HepG2 (cell line): Measurements from ENCODE around the gene HLA-DQA1.

Source experiments
- ATF3 ChIP-seq: sonication (generic); formaldehyde crosslinking; IDR thresholded peaks from 2 replicates; pipeline ENCODE4 v1.4.0; 2020; ENCODE audit warnings: missing genetic modification reagents
- ATF7 ChIP-seq, 2 experiments: fragments of 450-650 bp in 1 of 2; sonication (generic) in 1 of 2; formaldehyde crosslinking in 1 of 2; IDR thresholded peaks; 2 replicates each; pipeline versions ENCODE4 v1.4.0 to v1.6.1; 2016 to 2020; ENCODE audit warnings: antibody characterized with exemption in 1 of 2, mild to moderate bottlenecking in 1 of 2, missing genetic modification reagents in 1 of 2
- EP300 ChIP-seq, 3 experiments: sonication (generic) in 1 of 3; formaldehyde crosslinking in 1 of 3; IDR thresholded peaks; 2 replicates each; pipeline versions ENCODE4 v1.5.1 to v1.6.1; 2011 to 2020; ENCODE audit warnings: low read depth in 2 of 3, low read length in 2 of 3, borderline replicate concordance in 1 of 3, improper control_type of control experiment in 1 of 3, mild to moderate bottlenecking in 1 of 3, missing genetic modification reagents in 1 of 3, moderate library complexity in 1 of 3
- GABPA ChIP-seq, 2 experiments: IDR thresholded peaks; 2 replicates each; pipeline ENCODE4 v1.6.1; 2011 to 2016; ENCODE audit warnings: low read depth in 2 of 2, low read length in 1 of 2, missing biosample characterization in 1 of 2, missing genetic modification characterization in 1 of 2
- MAX ChIP-seq: IDR thresholded peaks from 2 replicates; pipeline ENCODE4 v1.6.1; 2012; ENCODE audit warnings: inconsistent platforms
- MXI1 ChIP-seq: IDR thresholded peaks from 3 replicates; pipeline ENCODE4 v1.6.1; 2012; ENCODE audit warnings: low read depth, low read length, inconsistent platforms, borderline replicate concordance
- PCBP1 ChIP-seq: fragments of 200-400 bp; formaldehyde crosslinking; IDR thresholded peaks from 2 replicates; pipeline ENCODE4 v1.6.1; 2017; ENCODE audit warnings: mild to moderate bottlenecking, low read depth, low read length, borderline replicate concordance
- RFX5 ChIP-seq: IDR thresholded peaks from 2 replicates; pipeline ENCODE4 v1.6.1; 2011; ENCODE audit warnings: low read depth, low read length, improper control_type of control experiment
- SIX1 ChIP-seq: sonication (generic); formaldehyde crosslinking; IDR thresholded peaks from 2 replicates; pipeline ENCODE4 v1.4.0; 2020; ENCODE audit warnings: missing genetic modification reagents, borderline replicate concordance
- ZBTB42 ChIP-seq: sonication (generic); formaldehyde crosslinking; IDR thresholded peaks from 2 replicates; pipeline ENCODE4 v1.5.0; 2020; ENCODE audit warnings: mild to moderate bottlenecking, missing genetic modification reagents
- ZFX ChIP-seq: sonication (generic); formaldehyde crosslinking; IDR thresholded peaks from 2 replicates; pipeline ENCODE4 v1.4.0; 2020; ENCODE audit warnings: mild to moderate bottlenecking, low read depth, missing genetic modification reagents, moderate library complexity
- ZNF224 ChIP-seq: sonication (generic); formaldehyde crosslinking; IDR thresholded peaks from 2 replicates; pipeline ENCODE4 v1.5.0; 2020; ENCODE audit warnings: mild to moderate bottlenecking, missing genetic modification reagents
- ZNF512 ChIP-seq: sonication (generic); formaldehyde crosslinking; IDR thresholded peaks from 2 replicates; pipeline ENCODE4 v1.4.0; 2020; ENCODE audit warnings: mild to moderate bottlenecking, missing genetic modification reagents

- TF ChIP-seq ZFX (CRISPR knock-in tag) = no peak
- no peak for TF ChIP-seq MXI1
- TF ChIP-seq PCBP1 = no peak
- no peak for TF ChIP-seq RFX5
- TF ChIP-seq ATF7 (IDR thresholded peaks at IDR 0.05) = no peak
- TF ChIP-seq ATF7 (CRISPR knock-in tag; IDR thresholded peaks at IDR 0.05) = no peak
- no peak for TF ChIP-seq EP300 (IDR thresholded peaks at IDR 0.05; ENCODE audit: low read depth in 2 of 2, low read length in 2 of 2)
- no peak for TF ChIP-seq EP300 (CRISPR knock-in tag; IDR thresholded peaks at IDR 0.05; ENCODE audit: borderline replicate concordance)
- TF ChIP-seq ZNF224 (CRISPR knock-in tag) = no peak
- TF ChIP-seq SIX1 (CRISPR knock-in tag) = no peak
- TF ChIP-seq ZNF512 (CRISPR knock-in tag) = no peak
- TF ChIP-seq ZBTB42 (CRISPR knock-in tag) = no peak
- no peak for TF ChIP-seq ATF3 (CRISPR knock-in tag)
- no peak for TF ChIP-seq GABPA (IDR thresholded peaks at IDR 0.05; ENCODE audit: low read depth, low read length)
- no peak for TF ChIP-seq GABPA (CRISPR knock-in tag; IDR thresholded peaks at IDR 0.05; ENCODE audit: low read depth)
- no peak for TF ChIP-seq MAX
These were observed 5.5 kb downstream of the HLA-DQA1 start for GRCh38 chr6:32642720-32643106.
